GM21619 (cell line): ENCODE measurements around the gene TRABD.
"Not testable (repeated sequence)": the region's sequence is repeated elsewhere in the genome, so short reads cannot be mapped to it uniquely, and the experiment has no call there.

Source experiments
- ATAC-seq: cut with Tn5 transposase; IDR thresholded peaks from one replicate; pipeline ENCODE4 v1.9.1; 2021; ENCODE audit not compliant: unreplicated experiment

TRABD gene

DNA sequence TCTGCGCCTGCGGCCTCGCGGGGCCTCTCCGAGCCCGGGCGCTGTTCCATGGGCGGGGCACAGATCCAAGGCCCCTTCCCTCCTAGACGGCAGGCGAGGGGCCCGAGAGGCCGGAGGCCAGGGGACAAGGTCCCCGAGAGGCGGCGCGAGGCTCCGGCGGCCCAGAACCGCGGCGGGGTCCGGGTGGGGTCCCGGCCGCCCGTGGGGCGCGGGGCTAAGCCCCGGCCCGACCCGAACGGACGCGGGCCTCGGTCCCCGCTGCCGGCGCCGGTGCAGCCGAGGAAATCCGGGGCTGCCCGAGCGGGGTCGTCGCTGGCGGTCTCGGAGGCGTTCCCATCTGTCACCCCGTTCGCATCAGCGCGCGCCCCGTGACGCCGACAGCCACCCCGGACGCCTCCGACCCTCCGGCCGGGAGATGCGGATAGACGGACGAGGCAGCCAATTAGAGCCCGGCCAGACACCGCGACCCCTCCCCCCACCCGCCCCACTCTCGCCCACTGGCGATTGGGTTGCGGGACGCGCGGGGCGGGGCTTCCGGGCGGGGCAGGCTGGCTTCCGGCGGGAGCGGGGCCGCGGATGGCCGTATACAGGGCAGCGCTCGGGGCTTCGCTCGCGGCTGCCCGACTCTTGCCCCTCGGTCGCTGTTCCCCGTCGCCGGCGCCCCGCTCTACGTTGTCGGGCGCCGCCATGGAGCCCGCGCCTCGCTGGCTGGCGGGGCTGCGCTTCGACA lies 14.9 kb downstream of the TRABD start, which contains the start of gene SELENOO:
Gene SELENOO (plus strand): TSS at position 551 of the 730 bp plus-strand sequence. CDS start 26 bp downstream, at position 577.
- peak; percentile 71 for ATAC-seq

DNA sequence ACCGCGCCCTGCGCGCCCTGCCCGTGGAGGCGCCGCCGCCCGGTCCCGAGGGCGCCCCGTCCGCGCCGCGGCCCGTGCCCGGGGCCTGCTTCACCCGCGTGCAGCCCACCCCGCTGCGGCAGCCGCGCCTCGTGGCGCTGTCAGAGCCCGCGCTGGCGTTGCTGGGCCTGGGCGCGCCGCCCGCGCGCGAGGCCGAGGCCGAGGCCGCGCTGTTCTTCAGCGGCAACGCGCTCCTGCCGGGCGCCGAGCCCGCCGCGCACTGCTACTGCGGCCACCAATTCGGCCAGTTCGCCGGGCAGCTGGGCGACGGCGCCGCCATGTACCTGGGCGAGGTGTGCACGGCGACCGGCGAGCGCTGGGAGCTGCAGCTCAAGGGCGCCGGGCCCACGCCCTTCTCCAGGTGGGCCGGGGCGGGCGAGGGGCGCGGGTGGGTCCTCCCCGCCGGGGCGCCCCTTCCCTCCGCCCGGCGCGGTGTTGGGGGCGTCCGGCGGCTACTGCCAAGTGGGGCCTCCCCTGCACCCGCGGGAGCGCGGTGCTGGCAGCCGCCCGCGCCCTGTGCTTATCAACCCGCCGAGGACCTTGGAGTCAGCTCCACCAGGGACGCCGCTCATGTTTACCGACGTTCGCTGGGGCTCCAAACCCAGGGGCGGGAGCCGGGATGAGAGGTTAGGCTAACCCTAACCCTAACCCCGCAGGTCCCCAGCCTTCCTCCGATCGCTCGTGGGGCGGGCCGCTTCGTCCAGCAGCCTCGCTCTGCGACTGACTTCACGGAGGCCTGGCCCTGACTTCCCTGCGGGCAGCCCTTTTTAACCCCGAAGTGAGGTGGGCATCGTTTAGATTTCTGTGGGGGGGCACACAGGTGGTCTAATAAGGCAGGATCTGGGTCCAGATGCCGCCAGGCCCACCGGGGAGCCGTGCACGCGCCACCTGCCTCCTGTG lies 15.7 kb downstream of the TRABD start:
- ATAC-seq, result peak; percentile 23

DNA sequence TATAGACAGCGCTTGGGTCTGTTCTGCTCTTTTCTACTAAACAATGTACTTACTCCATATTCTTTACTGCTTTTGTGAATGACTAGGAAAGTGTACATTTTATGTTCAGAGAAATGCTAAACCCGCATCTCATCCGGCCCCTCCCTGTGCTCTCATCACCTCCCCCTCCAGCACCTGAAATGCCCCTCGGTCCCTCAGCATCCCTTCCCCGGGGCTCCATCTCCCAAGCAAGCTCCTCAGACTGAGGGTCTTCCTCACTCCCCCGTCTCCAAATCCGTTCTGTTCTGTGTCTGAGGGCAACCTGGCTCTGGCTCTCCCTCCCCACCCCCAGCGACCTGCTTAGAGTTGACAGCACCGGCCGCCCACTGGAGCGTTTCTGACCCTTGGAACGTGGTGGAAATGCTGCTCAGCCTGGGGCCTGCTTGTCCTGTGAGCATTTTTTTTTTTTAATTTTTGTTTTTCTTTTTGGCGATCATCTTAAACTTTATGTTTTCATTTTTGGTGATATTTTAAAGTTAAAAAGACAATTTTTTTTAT lies 16.5 kb downstream of the TRABD start:
- no peak for ATAC-seq

DNA sequence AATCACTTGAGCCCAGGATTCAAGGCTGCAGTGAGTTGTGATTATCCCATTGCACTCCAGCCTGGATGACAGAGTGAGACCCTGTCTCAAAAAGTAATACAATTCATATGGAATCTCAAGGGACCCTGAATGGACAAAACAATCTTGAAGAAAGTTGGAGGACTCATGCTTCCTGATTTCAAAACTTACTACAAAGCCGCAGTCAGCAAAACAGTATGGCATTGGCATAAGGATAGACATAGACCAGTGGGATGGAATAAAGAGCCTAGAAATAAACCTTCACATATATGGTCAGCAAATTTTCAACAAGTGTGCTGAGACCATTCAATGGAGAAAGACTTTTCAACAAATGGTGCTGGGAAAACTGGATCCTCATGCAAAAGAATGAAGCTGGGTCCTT lies 17.6 kb downstream of the TRABD start:
- no peak for ATAC-seq

GRCh38 chr22:50204571-50204970 lies 18.9 kb downstream of the TRABD start:
- no peak for ATAC-seq

GRCh38 chr22:50204998-50205397 lies 19.3 kb downstream of the TRABD start:
- not testable (repeated sequence) for ATAC-seq

- ATAC-seq, result no peak
Measured at GRCh38 chr22:50205781-50206569, 20.3 kb downstream of the TRABD start.

- no peak for ATAC-seq
Measured at GRCh38 chr22:50206599-50206998, 20.9 kb downstream of the TRABD start.

- no peak for ATAC-seq
Measured at GRCh38 chr22:50207383-50208140, 21.8 kb downstream of the TRABD start.

GRCh38 chr22:50208430-50208938 lies 22.8 kb downstream of the TRABD start:
- ATAC-seq, result no peak

DNA sequence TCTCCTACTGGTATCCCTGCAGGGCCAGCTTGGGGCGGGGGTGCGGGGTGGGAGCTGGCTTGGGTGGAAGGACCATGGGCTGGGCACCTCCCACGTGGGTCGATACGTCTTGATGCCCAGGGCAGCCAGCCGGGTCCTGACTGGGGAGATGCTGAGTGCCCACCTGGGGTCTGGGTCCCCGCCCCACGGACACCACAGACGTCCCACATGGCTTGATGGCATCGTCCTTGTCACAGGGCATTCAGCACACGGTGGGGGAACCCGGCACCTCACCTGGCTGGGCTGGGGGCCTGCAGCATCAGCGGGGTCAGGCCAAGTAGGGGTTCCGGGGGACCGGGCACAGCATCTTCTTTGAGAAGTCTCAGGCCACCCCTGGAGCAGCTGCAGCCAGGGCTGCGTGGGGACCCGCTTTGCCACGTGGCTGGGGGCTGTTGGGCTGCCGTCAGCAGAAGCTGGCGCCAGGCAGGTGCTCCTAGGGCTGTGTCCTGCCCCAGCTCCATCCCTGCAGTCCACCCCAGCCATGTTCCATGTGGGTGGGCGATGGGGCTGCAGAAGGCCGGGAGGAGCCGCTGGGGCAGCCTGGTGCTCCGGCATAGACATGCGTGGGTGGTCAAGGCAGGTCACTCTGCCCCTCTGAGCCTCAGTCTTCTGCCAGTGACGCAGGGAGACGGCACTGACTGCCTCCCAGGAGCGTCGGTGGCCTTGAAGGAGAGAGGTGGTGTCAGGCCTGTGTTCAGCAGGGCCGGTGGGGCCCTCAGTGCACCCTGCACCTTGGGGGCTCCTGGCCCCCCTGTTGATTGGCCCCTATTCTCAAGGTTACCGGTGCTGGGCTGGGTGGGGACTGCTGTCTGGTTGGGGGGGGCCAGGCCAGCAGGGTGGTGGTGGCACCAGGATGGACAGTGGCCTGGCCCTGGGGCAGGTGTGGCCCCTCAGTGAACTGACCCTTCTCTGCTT lies 23.5 kb downstream of the TRABD start:
- ATAC-seq, result no peak

- ATAC-seq, result no peak
Measured at GRCh38 chr22:50209893-50210292, 24.2 kb downstream of the TRABD start.

- no peak for ATAC-seq
Measured at GRCh38 chr22:50210378-50211139, 24.8 kb downstream of the TRABD start.

DNA sequence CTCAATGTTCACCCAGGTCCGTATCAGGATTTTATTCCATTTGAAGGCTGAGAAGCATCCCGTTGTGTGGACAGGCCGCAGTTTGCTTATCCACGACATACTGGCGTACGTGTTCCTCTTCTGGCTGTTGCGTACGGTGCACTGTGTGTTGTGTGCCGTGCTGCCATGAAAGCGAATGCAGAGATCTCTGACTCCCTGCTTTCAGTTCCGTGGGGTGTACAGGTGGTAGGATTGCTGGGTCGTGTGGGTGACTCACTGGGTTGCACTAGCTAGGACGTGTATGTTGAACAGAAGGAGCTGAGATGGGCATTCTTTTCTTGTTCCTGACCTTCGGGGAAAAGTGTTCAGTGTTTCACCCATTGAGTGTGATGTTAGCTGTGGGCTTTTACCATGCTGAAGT lies 25.4 kb downstream of the TRABD start:
- no peak for ATAC-seq

- no peak for ATAC-seq
Measured at GRCh38 chr22:50213263-50213662, 27.6 kb downstream of the TRABD start.

DNA sequence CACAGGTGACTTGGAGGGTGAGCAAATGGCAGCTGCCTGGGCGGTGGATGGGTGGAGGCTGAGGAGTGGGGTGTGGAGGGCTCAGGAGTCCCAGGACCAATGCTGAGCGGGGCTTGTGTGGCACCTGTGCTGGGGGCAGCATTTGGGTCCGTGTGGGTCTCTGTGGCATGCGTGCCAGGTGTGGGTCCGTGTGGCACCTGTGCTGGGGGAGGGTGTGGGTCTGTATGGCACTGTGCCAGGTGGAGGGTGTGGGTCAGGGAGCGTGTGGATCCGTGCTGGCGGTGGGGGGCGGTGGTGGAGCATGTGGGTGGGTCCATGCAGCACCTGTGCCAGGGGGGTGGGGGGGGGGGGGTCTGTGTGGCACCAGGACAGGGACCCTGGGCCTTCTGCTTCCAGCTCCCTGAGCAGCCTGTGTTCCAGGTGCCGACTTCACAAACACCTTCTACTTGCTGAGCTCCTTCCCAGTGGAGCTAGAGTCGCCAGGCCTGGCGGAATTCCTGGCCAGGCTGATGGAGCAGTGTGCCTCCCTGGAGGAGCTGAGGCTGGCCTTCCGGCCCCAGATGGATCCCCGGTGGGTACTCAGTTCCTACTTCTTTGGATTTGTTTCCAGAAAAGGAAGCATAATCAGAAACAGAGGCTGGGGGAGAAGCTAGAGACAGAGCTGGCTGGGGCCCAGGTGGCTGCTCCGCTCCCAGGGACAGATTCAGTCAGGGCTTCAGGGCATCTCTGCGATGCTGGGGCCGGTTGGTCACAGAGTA lies 29.8 kb downstream of the TRABD start:
- ATAC-seq, result no peak

- no peak for ATAC-seq
Measured at GRCh38 chr22:50216055-50216683, 30.5 kb downstream of the TRABD start.
